Superior temporal gyrus (tissue), 1 donor: ENCODE measurements around the gene LRIT1.

ENCODE experiments used
- DNase-seq: peaks from one replicate; pipeline ENCODE4 v3.0.0-alpha.2; 2016; ENCODE audit errors: extremely low spot score

LRIT1 gene

GRCh38 chr10:84214046-84214572, 27.2 kb downstream of the LRIT1 start:
- DNase-seq, result no peak

GRCh38 chr10:84213076-84213475, 28.3 kb downstream of the LRIT1 start:
- DNase-seq, result no peak

- DNase-seq, result no peak
Measured at GRCh38 chr10:84212014-84212413, 29.3 kb downstream of the LRIT1 start.

- no peak for DNase-seq
Measured at GRCh38 chr10:84211566-84211965, 29.8 kb downstream of the LRIT1 start.

DNA sequence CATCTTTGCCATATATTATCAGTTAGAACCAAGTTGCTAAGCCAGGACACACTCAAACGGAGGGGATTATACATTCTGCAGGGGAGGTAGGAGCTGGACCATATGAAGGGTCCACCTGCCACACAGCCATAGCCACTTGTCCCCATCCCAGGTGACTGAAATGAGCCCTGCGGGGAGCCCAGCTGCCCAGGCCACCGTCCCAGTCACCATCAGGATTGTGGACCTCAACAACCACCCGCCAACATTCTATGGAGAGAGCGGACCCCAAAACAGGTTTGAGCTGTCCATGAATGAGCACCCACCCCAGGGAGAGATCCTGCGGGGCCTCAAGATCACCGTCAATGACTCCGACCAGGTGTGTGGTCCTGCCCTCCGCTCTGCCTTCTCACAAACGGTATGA, 33.3 kb downstream of the LRIT1 start:
- no peak for DNase-seq

DNA sequence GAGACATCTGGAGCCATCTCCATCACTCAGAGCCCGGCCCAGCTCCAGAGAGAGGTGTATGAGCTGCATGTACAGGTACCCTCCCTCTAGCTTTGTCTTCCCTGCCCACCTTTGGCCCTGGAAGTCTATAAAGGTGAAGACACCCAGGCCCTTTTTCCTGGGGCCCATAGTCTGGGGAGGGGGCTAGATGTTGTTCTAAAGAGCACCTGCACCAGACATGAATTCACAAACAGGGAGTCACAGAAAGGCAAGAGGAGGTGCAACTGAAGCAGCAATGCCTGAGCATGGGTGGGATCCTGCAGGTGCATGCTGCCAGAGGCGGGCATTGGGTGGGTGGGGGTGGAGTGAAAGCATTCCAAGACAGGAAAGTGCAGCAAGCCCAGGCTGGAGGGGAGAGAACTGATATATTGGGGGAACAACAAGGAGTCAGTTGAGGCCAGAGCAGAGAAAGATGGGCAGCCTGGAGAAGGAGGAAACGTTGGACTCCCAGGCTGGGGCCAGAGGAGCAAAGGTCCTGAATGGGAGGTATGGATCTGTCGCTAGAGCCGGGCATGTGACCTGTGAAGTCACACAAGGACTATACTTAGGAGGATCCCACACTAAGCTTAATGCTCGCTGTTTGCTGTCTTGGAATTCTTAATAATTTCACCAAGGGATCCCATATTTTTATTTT, 35.4 kb downstream of the LRIT1 start:
- DNase-seq, result no peak

DNA sequence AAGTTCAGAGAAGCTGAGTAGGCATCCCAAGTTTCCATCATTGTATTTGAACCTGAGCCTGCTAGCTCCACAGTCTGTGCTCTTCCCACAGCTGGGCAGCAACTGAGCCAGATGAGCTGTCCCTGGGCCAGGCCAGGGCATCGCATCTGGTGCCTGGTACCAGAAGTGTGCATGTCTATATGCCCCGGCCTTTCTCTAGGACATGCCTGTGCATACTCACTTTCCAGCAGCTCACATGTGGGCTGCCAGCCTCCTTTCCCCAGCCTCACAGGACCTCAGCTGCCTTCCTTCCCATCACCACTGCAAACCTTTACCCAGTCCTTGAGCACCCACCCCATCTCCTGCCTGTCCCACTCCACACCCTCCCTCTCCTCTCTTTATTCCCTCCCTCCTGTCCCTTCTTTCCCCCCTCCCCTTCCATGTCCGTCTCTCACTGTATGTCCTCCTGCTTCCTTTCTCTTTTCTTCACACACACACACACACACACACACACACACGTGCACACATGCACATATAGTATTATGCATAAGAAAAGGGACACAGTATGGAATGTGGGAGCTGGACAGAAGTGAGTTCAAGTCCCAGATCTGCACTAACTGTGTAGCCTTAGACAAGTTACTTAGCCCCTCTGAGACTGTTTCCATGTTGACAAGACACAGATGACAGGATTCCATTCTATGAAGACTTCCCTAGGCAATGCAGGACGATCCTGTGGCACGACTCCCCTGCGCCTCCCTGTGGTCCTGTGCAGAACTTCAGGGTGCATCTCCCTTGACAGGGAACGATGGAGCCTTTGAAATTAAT, 36.1 kb downstream of the LRIT1 start:
- DNase-seq, result peak; percentile 87

GRCh38 chr10:84204610-84205009, 36.7 kb downstream of the LRIT1 start:
- no peak for DNase-seq

DNA sequence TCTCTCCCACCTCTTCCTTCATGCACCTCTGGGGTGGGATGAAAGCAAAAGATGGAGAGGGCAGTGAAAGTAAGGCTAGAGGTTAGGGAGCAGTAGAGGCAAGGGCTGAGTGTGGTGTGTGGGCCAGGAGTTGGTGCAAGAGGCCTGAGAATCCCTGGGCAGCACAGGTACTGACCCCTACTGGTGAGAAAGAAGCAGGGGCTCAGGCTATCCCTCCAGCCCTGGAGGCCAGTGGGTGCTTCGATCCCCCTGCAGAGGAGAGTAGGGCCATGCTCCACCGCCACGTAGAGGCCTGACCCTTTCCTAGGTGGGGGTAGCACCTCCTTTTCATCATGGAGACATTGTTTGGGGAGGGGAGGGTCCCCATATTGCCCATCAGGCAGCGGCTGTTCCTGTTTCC, 37.2 kb downstream of the LRIT1 start:
- DNase-seq, result no peak

DNA sequence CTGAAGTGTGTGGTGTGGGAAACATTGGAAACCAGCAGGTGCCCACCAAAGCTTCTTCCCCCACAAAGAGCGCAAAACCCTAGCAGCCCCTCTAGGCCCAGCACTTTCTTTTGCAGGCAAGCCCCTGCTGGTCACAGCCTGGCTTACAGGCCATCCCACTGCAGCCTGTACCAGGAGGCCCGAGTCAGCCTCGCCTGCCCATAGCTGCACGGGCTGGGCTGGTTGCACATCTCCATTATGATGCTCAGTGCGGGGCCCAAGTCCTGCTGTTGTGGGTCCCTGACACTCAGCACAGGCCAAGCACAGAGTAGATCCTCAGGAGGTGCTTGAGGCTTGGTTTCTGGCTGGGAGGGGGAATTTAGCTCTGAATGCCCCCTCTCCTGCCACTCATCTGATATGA, 39.0 kb downstream of the LRIT1 start:
- DNase-seq, result no peak

- DNase-seq, result no peak
Measured at GRCh38 chr10:84201682-84202081, 39.7 kb downstream of the LRIT1 start.

DNA sequence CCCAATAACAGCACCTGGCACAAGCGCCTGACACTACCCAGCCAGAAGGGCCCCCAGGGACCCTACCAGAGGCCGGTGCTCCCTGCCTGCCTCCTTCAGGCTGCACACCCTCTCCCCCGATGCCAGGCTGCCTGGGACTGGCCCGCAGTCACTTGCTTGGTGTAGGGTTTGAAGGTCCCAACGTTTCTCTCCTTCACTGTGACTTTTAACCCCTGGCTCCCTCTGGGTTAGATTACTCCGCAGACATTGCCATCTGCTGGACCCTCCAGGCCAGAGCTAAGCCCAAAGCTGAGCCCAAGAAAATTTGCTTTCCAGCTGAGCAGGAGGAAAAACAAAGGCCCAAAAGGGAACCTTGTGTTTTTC, 40.1 kb downstream of the LRIT1 start:
- DNase-seq, result no peak

- DNase-seq, result no peak
Measured at GRCh38 chr10:84200537-84201243, 40.7 kb downstream of the LRIT1 start.

DNA sequence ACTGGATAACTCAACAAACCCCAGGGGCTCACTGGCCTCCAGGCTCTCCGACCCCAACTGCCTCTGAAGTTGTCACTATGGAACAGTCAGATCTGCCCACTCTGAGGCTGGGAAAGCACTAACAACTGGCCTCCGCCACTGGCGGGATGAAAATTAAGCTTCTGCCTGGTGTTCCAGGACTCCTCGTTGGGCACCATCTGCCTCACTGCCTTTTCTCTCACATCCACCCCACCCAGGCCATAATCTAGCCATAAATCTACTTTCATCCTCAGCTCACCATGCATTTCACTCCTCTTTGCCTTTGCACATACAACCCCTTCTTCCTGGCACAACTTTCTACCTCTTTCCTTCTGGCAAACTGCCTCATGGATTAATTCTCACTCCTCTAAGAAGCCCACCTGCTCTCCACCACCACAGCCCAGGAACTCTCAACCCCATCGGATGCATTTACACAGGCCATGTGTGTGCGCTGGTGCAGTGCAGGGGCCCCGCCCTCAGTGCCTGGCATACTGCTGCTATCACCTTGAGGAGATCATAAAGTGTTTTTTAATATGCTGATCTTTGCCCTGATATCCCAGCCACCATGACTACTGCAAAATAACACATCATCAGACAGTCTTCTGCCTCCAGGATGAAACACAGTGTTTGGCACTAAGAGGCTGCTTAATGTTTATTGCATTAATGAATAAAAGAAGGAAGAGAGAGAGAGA, 43.0 kb downstream of the LRIT1 start:
- DNase-seq, result no peak

DNA sequence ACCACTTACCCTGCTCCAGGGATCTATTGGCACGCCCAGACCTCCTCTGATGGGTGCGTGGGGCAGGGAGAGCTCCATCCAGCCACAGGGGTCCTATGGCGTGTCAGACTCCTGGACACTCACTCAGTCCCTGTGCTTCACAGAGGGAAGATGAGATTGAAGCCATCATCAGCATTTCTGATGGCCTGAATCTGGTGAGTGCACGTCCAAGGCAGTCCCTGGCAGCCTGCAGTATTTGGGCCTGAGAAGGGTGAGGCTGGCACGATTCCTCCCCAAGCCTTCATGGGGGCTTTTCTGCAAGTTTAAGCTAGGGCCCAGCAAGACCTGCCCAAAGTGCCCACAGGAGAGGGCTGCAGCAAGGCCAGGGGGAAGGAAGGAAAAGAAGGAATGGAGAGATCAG, 43.7 kb downstream of the LRIT1 start:
- no peak for DNase-seq

- no peak for DNase-seq
Measured at GRCh38 chr10:84196941-84197340, 44.4 kb downstream of the LRIT1 start.

DNA sequence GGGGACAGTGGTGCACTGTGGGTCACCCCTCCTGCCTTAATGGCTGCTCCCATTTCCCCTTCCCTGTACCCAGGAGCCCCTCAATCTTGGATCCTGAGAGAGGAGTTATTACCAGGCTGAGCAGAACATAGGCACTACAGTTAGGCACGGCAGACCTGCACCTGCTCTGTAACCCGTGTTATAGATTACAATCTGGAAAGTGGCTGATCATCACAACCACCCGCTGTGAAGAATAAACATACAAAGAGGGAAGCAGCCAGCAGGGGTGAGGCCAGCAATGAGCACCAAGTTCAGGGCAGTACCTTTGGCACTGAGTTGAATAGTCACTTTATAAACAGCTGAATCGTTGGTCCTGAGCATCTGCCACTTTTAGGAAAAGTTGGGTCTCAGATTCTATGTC, 45.3 kb downstream of the LRIT1 start:
- DNase-seq, result no peak

GRCh38 chr10:84195044-84195830, 46.1 kb downstream of the LRIT1 start:
- no peak for DNase-seq

GRCh38 chr10:84194424-84195043, 46.8 kb downstream of the LRIT1 start, which contains the start of gene CDHR1:
Gene CDHR1, plus strand, starts transcription at chr10:84194537. Its CDS starts 224 bp downstream, at chr10:84194761.
- no peak for DNase-seq

GRCh38 chr10:84193846-84194423, 47.4 kb downstream of the LRIT1 start:
- DNase-seq, result no peak
